Liver (tissue), 3 donors: ENCODE results near the gene HIVEP3.

Experiments used
- EGR1 ChIP-seq, 2 donors: IDR thresholded peaks; 2 replicates each; pipeline ENCODE4 v1.6.1; 2016 to 2018; ENCODE audit warnings: antibody characterized with exemption in 2 of 2, low read depth in 2 of 2
- FOXA2 ChIP-seq: IDR thresholded peaks from 2 replicates; pipeline ENCODE4 v1.6.1; 2016; ENCODE audit warnings: antibody characterized with exemption
- NR2F2 ChIP-seq: IDR thresholded peaks from 2 replicates; pipeline ENCODE4 v1.6.1; 2016; ENCODE audit warnings: antibody characterized with exemption
- RAD21 ChIP-seq, 2 donors: IDR thresholded peaks; 2 replicates each; pipeline ENCODE4 v1.6.1; 2016; ENCODE audit warnings: antibody characterized with exemption in 2 of 2, mild to moderate bottlenecking in 2 of 2
- RXRA ChIP-seq, 2 donors: IDR thresholded peaks; 2 replicates each; pipeline ENCODE4 v1.6.1; 2017 to 2018; ENCODE audit warnings: antibody characterized with exemption in 2 of 2, mild to moderate bottlenecking in 1 of 2
- SP1 ChIP-seq: IDR thresholded peaks from 2 replicates; pipeline ENCODE4 v1.6.1; 2018; ENCODE audit warnings: antibody characterized with exemption, mild to moderate bottlenecking
- TAF1 ChIP-seq: conservative IDR thresholded peaks from 2 replicates; pipeline ENCODE4 v1.6.1; 2016; ENCODE audit warnings: antibody characterized with exemption, mild to moderate bottlenecking
- TF ChIP-seq, protein P1 (sequence below): IDR thresholded peaks from 2 replicates; pipeline ENCODE4 v1.6.1; 2016; ENCODE audit warnings: antibody characterized with exemption, mild to moderate bottlenecking
- TF ChIP-seq, protein P2 (sequence below): fragments of 150-350 bp; IDR thresholded peaks from 2 replicates; pipeline ENCODE4 v1.5.1; 2017; ENCODE audit warnings: improper control_type of control experiment, low read depth, low read length; ENCODE audit not compliant: missing input control
- TF ChIP-seq, protein P3 (sequence below): IDR thresholded peaks from 2 replicates; pipeline ENCODE4 v1.6.1; 2016; ENCODE audit warnings: antibody characterized with exemption
- TF ChIP-seq, protein P4 (sequence below): IDR thresholded peaks from 2 replicates; pipeline ENCODE4 v1.6.1; 2016; ENCODE audit warnings: antibody characterized with exemption
- donor health status: healthy.
- donor health status: healthy.

DNA sequence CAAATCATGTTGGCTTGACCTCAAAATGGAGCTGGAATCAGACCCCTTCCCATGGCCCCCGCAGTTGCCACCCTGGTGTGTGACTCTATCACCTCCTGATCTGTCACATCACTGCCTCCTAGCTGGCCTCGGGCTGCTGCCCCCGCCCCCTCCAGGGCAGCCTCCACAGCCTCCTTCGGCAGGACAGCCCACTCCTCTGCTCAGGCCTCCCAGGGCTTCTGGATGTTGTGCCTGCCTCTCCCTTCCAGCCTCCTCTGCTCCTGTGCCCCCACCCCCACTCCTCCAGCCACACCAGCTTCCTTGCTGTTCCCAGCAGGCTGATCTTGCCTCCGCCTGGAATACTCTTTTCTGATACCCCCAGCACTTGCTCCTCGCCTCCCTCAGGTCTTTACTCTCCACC lies 299.9 kb downstream of the HIVEP3 start:
- TF ChIP-seq, protein P1, sequence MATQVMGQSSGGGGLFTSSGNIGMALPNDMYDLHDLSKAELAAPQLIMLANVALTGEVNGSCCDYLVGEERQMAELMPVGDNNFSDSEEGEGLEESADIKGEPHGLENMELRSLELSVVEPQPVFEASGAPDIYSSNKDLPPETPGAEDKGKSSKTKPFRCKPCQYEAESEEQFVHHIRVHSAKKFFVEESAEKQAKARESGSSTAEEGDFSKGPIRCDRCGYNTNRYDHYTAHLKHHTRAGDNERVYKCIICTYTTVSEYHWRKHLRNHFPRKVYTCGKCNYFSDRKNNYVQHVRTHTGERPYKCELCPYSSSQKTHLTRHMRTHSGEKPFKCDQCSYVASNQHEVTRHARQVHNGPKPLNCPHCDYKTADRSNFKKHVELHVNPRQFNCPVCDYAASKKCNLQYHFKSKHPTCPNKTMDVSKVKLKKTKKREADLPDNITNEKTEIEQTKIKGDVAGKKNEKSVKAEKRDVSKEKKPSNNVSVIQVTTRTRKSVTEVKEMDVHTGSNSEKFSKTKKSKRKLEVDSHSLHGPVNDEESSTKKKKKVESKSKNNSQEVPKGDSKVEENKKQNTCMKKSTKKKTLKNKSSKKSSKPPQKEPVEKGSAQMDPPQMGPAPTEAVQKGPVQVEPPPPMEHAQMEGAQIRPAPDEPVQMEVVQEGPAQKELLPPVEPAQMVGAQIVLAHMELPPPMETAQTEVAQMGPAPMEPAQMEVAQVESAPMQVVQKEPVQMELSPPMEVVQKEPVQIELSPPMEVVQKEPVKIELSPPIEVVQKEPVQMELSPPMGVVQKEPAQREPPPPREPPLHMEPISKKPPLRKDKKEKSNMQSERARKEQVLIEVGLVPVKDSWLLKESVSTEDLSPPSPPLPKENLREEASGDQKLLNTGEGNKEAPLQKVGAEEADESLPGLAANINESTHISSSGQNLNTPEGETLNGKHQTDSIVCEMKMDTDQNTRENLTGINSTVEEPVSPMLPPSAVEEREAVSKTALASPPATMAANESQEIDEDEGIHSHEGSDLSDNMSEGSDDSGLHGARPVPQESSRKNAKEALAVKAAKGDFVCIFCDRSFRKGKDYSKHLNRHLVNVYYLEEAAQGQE: no peak
- TF ChIP-seq, protein P2, sequence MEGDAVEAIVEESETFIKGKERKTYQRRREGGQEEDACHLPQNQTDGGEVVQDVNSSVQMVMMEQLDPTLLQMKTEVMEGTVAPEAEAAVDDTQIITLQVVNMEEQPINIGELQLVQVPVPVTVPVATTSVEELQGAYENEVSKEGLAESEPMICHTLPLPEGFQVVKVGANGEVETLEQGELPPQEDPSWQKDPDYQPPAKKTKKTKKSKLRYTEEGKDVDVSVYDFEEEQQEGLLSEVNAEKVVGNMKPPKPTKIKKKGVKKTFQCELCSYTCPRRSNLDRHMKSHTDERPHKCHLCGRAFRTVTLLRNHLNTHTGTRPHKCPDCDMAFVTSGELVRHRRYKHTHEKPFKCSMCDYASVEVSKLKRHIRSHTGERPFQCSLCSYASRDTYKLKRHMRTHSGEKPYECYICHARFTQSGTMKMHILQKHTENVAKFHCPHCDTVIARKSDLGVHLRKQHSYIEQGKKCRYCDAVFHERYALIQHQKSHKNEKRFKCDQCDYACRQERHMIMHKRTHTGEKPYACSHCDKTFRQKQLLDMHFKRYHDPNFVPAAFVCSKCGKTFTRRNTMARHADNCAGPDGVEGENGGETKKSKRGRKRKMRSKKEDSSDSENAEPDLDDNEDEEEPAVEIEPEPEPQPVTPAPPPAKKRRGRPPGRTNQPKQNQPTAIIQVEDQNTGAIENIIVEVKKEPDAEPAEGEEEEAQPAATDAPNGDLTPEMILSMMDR: no peak
- TF ChIP-seq NR2F2 (no peak), TAF1 (no peak), SP1 (no peak), EGR1 (IDR thresholded peaks at IDR 0.05; ENCODE audit: low read depth in 2 of 2) (no peak), FOXA2 (no peak), RXRA (IDR thresholded peaks at IDR 0.05) (no peak), RAD21 (IDR thresholded peaks at IDR 0.05) (no peak)
- TF ChIP-seq, protein P3, sequence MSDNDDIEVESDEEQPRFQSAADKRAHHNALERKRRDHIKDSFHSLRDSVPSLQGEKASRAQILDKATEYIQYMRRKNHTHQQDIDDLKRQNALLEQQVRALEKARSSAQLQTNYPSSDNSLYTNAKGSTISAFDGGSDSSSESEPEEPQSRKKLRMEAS: no peak
- TF ChIP-seq, protein P4, sequence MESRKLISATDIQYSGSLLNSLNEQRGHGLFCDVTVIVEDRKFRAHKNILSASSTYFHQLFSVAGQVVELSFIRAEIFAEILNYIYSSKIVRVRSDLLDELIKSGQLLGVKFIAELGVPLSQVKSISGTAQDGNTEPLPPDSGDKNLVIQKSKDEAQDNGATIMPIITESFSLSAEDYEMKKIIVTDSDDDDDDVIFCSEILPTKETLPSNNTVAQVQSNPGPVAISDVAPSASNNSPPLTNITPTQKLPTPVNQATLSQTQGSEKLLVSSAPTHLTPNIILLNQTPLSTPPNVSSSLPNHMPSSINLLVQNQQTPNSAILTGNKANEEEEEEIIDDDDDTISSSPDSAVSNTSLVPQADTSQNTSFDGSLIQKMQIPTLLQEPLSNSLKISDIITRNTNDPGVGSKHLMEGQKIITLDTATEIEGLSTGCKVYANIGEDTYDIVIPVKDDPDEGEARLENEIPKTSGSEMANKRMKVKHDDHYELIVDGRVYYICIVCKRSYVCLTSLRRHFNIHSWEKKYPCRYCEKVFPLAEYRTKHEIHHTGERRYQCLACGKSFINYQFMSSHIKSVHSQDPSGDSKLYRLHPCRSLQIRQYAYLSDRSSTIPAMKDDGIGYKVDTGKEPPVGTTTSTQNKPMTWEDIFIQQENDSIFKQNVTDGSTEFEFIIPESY: no peak
